Right lobe of liver (tissue), 4 donors: ENCODE data around the gene RFPL1.

Experiments used
- CTCF ChIP-seq, 4 donors: fragments of 200-600 bp in 3 of 4; fragments of 450-650 bp in 1 of 4; IDR thresholded peaks; one replicate each; pipeline versions ENCODE4 v1.5.1 to v1.8.0; 2016 to 2022; ENCODE audit warnings: antibody characterized with exemption in 4 of 4, mild to moderate bottlenecking in 2 of 4
- POLR2A ChIP-seq: fragments of 450-650 bp; IDR thresholded peaks from one replicate; pipeline ENCODE4 v1.6.1; 2017; ENCODE audit warnings: antibody characterized with exemption, mild to moderate bottlenecking
- donor health status: DM: no; HTN: no; CAD: no.
- donor health status: DM: no; HTN: no; CAD: no.
- donor health status: DM: no; HTN: yes; CAD: no.

- no peak for TF ChIP-seq CTCF (IDR thresholded peaks at IDR 0.05)
- TF ChIP-seq POLR2A = no peak
These were observed 4.6 kb downstream of the RFPL1 start for GRCh38 chr22:29442976-29443375.
